ENCODE measurements around the gene TRRAP. TPM values are rescaled to one million over a fixed set of nuclear protein-coding genes. Genes with fewer than 3 reads are reported as not detected.

TRRAP gene
- total and polyA plus RNA-seq, 2 of the 8 experiments (the other 6 are each of a cell fraction or from before 2014, with no cell fraction given) = 21.7 to 48.6 TPM

GRCh38 chr7:98837630-98837972 lies 40.7 kb upstream of the TRRAP start:
- Histone ChIP-seq H3K4me1 (replicated peaks in 1 of 4; ENCODE audit: control insufficient read depth in 3 of 4, insufficient read depth in 4 of 4, low read length in 3 of 4) (peaks cover 0 to 5% (median 2%) of the 10 kb centered on the region in 4 experiments; a peak in 4 of 7 replicates), H3K79me1 (ENCODE audit: low read depth, low read length) (no peaks in the 10 kb centered on the region), H3K4me2 (ENCODE audit: insufficient read depth in 1 of 2, low read depth in 2 of 2, low read length in 2 of 2) (peak overlapping the region; percentile 0 to 44; a peak in 1 of 4 replicates), H3K56ac (replicated peaks; ENCODE audit: insufficient read length, low read depth, low read length) (no peak overlapping the region), H3K27ac (ENCODE audit: low read depth, low read length) (no peak overlapping the region), H3K9ac (replicated peaks in 1 of 4; ENCODE audit: extremely low read depth in 1 of 4, low read depth in 3 of 4, low read length in 3 of 4) (no peak overlapping the region), H4K8ac (ENCODE audit: extremely low read depth, insufficient read depth, low read length) (no peak overlapping the region), H2BK12ac (ENCODE audit: low read depth, low read length) (no peak overlapping the region), H2BK15ac (ENCODE audit: low read length) (no peak overlapping the region), H3K36me3 (ENCODE audit: control insufficient read depth in 2 of 4, insufficient read depth in 4 of 4, low read length in 3 of 4) (no peaks in the 10 kb centered on the region), H3K79me2 (ENCODE audit: control insufficient read depth in 1 of 2, insufficient read depth in 2 of 2, low read length in 2 of 2) (no peaks in the 10 kb centered on the region), H2BK5ac (ENCODE audit: low read depth, low read length) (no peak overlapping the region), H2BK20ac (ENCODE audit: low read length) (no peak overlapping the region), H3K9me3 (ENCODE audit: insufficient read depth in 2 of 2, low read depth in 1 of 2, low read length in 1 of 2) (no peaks in the 10 kb centered on the region), H3K23me2 (ENCODE audit: low read depth, low read length) (no peaks in the 10 kb centered on the region), H4K5ac (ENCODE audit: insufficient read length, low read depth, low read length) (no peak overlapping the region), H3K27me3 (replicated peaks in 1 of 4; ENCODE audit: control insufficient read depth in 3 of 4, extremely low read depth in 1 of 4, insufficient read depth in 3 of 4, low read length in 3 of 4) (no peaks in the 10 kb centered on the region), H3K14ac (ENCODE audit: insufficient read length) (no peak overlapping the region), H3K18ac (ENCODE audit: extremely low read depth, low read length) (no peak overlapping the region), H2AK5ac (ENCODE audit: low read depth, low read length) (no peak overlapping the region), H3K4ac (replicated peaks; ENCODE audit: insufficient read length, low read depth, low read length) (no peak overlapping the region), H2BK120ac (replicated peaks; ENCODE audit: low read depth, low read length) (no peak overlapping the region), H2AFZ (ENCODE audit: low read length) (no peak overlapping the region), H4K20me1 (replicated peaks in 1 of 2; ENCODE audit: control insufficient read depth in 1 of 2, insufficient read depth in 2 of 2, low read length in 2 of 2) (no peaks in the 10 kb centered on the region), H3K4me3 (ENCODE audit: extremely low read depth in 1 of 4, insufficient read depth in 2 of 4, low read depth in 3 of 4, low read length in 4 of 4) (peak overlapping the region in 1 of 4 experiments; percentile 15; a peak in 1 of 8 replicates), H3K23ac (ENCODE audit: insufficient read length) (no peak overlapping the region), H4K91ac (replicated peaks; ENCODE audit: insufficient read length, low read length) (no peak overlapping the region)
- WGBS, 2 experiments (ENCODE audit: extremely low coverage in 1 of 2, insufficient coverage in 1 of 2, insufficient read length in 1 of 2, insufficient replicate concordance in 2 of 2, low coverage in 1 of 2, low lambda C conversion rate in 2 of 2, missing lambda C conversion rate in 1 of 2) = 63% methylated on average over 3 of the region's 5 CpGs; no CpG with 5 or more reads in 1 of the 2 experiments
- TF ChIP-seq SP2 (IDR thresholded peaks at IDR 0.05; ENCODE audit: low read length) (no peak), RNF2 (IDR thresholded peaks at IDR 0.05; ENCODE audit: borderline replicate concordance, low read depth, low read length, missing control alignments, poor library complexity, severe bottlenecking) (no peak), ZNF274 (IDR thresholded peaks at IDR 0.05; ENCODE audit: borderline replicate concordance, extremely low read depth, low read length) (no peak), GABPA (IDR thresholded peaks at IDR 0.05; ENCODE audit: borderline replicate concordance, insufficient read depth, low read length) (no peak), SP4 (IDR thresholded peaks at IDR 0.05; ENCODE audit: low read length) (no peak), SIN3A (conservative IDR thresholded peaks at IDR 0.05 in 1 of 2, IDR thresholded peaks at IDR 0.05 in 1 of 2; ENCODE audit: low read depth in 1 of 2, low read length in 2 of 2) (no peak), RBBP5 (IDR thresholded peaks at IDR 0.05; ENCODE audit: borderline replicate concordance, low read depth, low read length) (no peak), E2F6 (IDR thresholded peaks at IDR 0.05) (no peak)
- TF ChIP-seq, protein P1, sequence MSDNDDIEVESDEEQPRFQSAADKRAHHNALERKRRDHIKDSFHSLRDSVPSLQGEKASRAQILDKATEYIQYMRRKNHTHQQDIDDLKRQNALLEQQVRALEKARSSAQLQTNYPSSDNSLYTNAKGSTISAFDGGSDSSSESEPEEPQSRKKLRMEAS (IDR thresholded peaks at IDR 0.05) = no peak
- DNase-seq (ENCODE audit: low read depth in 1 of 2, low spot score in 2 of 2) (no peak), FAIRE-seq (no peak)
- ChIA-PET CTCF (ENCODE audit: partially characterized antibody) (interaction anchor here (0.6 to 24.2 kb wide), 20 partner anchors 6 to 466 kb away, joined by 3 to 365 read pairs (median 3); no protein-coding TSS in a partner anchor), POLR2A (ENCODE audit: partially characterized antibody) (interaction anchor here (0.6 to 1.2 kb wide), 3 partner anchors 11 to 430 kb away, joined by 3 read pairs; no protein-coding TSS in a partner anchor)

All from H1 (cell line).